IPS-18c (cell line): ENCODE data around the gene PRIMA1.

ENCODE experiments used
- H3K4me3 ChIP-seq: 2 replicates; pipeline ENCODE4 v1.7.0; 2013; ENCODE audit warnings: low read depth, mild to moderate bottlenecking, low read length, moderate library complexity; ENCODE audit not compliant: insufficient read depth
- H3K9me3 ChIP-seq: one replicate; pipeline ENCODE4 v1.6.1; 2013; ENCODE audit warnings: mild to moderate bottlenecking, low read length, moderate library complexity; ENCODE audit not compliant: control insufficient read depth, insufficient read depth

The PRIMA1 gene

GRCh38 chr14:93744876-93745275 lies 43.4 kb downstream of the PRIMA1 start:
- Histone ChIP-seq H3K9me3 (no peaks in the 10 kb centered on the region), H3K4me3 (no peak overlapping the region)

GRCh38 chr14:93744176-93744575 lies 44.1 kb downstream of the PRIMA1 start:
- Histone ChIP-seq H3K9me3 (no peaks in the 10 kb centered on the region), H3K4me3 (no peak overlapping the region)

GRCh38 chr14:93743270-93744060 lies 44.8 kb downstream of the PRIMA1 start:
- H3K4me3 ChIP-seq, result no peak overlapping the region

GRCh38 chr14:93742761-93743160 lies 45.5 kb downstream of the PRIMA1 start:
- Histone ChIP-seq H3K9me3 (no peaks in the 10 kb centered on the region), H3K4me3 (no peak overlapping the region)

More at GRCh38 chr14:93743270-93744060, 44.8 kb downstream of the PRIMA1 start:
- H3K9me3 ChIP-seq, result no peaks in the 10 kb centered on the region

GRCh38 chr14:93741556-93742230 lies 46.6 kb downstream of the PRIMA1 start:
- Histone ChIP-seq H3K4me3 (no peak overlapping the region), H3K9me3 (no peaks in the 10 kb centered on the region)

GRCh38 chr14:93737634-93738033 lies 50.7 kb downstream of the PRIMA1 start:
- H3K9me3 ChIP-seq, result no peaks in the 10 kb centered on the region

GRCh38 chr14:93736378-93737014 lies 51.8 kb downstream of the PRIMA1 start:
- Histone ChIP-seq H3K9me3 (no peaks in the 10 kb centered on the region), H3K4me3 (no peak overlapping the region)

More at GRCh38 chr14:93737634-93738033, 50.7 kb downstream of the PRIMA1 start:
- no peak overlapping the region for H3K4me3 ChIP-seq

- Histone ChIP-seq H3K4me3 (no peak overlapping the region), H3K9me3 (no peaks in the 10 kb centered on the region)
Measured at GRCh38 chr14:93735206-93735605, 53.1 kb downstream of the PRIMA1 start.

- Histone ChIP-seq H3K4me3 (no peak overlapping the region), H3K9me3 (no peaks in the 10 kb centered on the region)
Measured at GRCh38 chr14:93734086-93734822, 54.0 kb downstream of the PRIMA1 start.

GRCh38 chr14:93733631-93734030 lies 54.7 kb downstream of the PRIMA1 start:
- H3K9me3 ChIP-seq, result no peaks in the 10 kb centered on the region

GRCh38 chr14:93733231-93733630 lies 55.1 kb downstream of the PRIMA1 start:
- no peaks in the 10 kb centered on the region for H3K9me3 ChIP-seq
- H3K4me3 ChIP-seq, result no peak overlapping the region

More at GRCh38 chr14:93733631-93734030, 54.7 kb downstream of the PRIMA1 start:
- H3K4me3 ChIP-seq, result no peak overlapping the region

- H3K4me3 ChIP-seq, result no peak overlapping the region
- H3K9me3 ChIP-seq, result no peaks in the 10 kb centered on the region
Measured at GRCh38 chr14:93732524-93732923, 55.8 kb downstream of the PRIMA1 start.

GRCh38 chr14:93731753-93732152 lies 56.5 kb downstream of the PRIMA1 start:
- no peak overlapping the region for H3K4me3 ChIP-seq
- H3K9me3 ChIP-seq, result no peaks in the 10 kb centered on the region

- H3K4me3 ChIP-seq, result no peak overlapping the region
- no peaks in the 10 kb centered on the region for H3K9me3 ChIP-seq
Measured at GRCh38 chr14:93729993-93730392, 58.3 kb downstream of the PRIMA1 start.

- no peaks in the 10 kb centered on the region for H3K9me3 ChIP-seq
- no peak overlapping the region for H3K4me3 ChIP-seq
Measured at GRCh38 chr14:93728651-93729016, 59.7 kb downstream of the PRIMA1 start.

- no peaks in the 10 kb centered on the region for H3K9me3 ChIP-seq
- no peak overlapping the region for H3K4me3 ChIP-seq
Measured at GRCh38 chr14:93727917-93728650, 60.2 kb downstream of the PRIMA1 start.
